Measurements from ENCODE around the gene FAM13C. TPM values are rescaled to one million over a fixed set of nuclear protein-coding genes. Genes with fewer than 3 reads are reported as not detected.

Gene FAM13C
- total RNA-seq, 1 donor from 2014 or later: 12.8 TPM

DNA sequence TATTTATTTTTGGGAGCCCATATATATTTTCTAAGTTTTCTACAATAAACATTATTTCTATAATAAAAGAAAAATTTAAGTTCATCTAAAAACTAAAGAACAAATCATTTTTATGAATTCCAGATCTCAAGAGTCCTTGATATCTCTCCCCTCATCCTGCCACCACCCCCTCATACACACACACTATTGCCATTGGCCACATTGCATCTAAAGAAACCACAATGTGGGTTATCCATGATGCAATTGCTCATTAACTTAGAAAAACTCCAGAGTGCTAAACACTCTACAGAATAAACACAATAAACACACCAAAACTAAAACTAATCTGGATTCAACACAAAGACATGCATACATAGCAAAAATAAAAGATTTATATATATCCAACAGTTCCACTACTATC is 37.8 kb downstream of the FAM13C start:
- Histone ChIP-seq H3K9me3 (no peaks in the 10 kb centered on the region), H3K4me1 (no peaks in the 10 kb centered on the region), H3K4me3 (no peak overlapping the region), H3K27me3 (no peaks in the 10 kb centered on the region), H3K36me3 (peaks cover 0 to 9% of the 10 kb centered on the region in 2 donors), H3K27ac (no peak overlapping the region)
- intact Hi-C loops (cut with DNase I): no loop called here
- DNase-seq (ENCODE audit: extremely low spot score in 2 of 2): no peak
- no peak for TF ChIP-seq POLR2A (IDR thresholded peaks at IDR 0.05)
- TF ChIP-seq, protein P1, sequence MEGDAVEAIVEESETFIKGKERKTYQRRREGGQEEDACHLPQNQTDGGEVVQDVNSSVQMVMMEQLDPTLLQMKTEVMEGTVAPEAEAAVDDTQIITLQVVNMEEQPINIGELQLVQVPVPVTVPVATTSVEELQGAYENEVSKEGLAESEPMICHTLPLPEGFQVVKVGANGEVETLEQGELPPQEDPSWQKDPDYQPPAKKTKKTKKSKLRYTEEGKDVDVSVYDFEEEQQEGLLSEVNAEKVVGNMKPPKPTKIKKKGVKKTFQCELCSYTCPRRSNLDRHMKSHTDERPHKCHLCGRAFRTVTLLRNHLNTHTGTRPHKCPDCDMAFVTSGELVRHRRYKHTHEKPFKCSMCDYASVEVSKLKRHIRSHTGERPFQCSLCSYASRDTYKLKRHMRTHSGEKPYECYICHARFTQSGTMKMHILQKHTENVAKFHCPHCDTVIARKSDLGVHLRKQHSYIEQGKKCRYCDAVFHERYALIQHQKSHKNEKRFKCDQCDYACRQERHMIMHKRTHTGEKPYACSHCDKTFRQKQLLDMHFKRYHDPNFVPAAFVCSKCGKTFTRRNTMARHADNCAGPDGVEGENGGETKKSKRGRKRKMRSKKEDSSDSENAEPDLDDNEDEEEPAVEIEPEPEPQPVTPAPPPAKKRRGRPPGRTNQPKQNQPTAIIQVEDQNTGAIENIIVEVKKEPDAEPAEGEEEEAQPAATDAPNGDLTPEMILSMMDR (IDR thresholded peaks at IDR 0.05): no peak
- no peak for TF ChIP-seq POLR2AphosphoS5 (IDR thresholded peaks at IDR 0.05; ENCODE audit: insufficient read depth in 1 of 2, low read depth in 1 of 2)

DNA sequence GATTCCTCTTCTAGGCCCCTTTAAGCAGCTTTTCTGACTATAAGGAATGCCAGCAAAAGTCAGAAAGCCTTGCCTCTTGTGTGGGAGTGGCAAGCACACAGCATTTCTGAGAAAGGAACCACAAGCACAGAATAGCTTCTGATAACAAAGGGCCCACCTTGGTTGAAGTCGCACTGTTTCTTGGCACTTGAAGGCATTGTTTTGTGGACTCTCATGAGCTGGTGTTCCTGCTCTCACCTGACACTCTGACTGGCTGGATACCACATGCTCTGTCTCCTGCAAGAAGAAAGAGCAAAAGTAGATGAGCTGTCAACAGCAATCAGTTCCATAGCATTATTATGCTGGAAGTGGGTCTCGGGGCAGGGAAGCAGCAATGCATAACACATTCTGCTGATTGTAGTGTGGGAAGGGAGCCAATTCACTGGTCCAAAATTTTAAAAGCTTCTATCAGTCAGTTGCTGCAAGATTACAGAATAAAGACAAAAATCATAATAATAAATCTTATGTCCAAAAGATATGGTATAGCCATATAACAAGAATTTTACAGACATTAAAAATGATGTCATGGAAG is 38.4 kb downstream of the FAM13C start:
- Histone ChIP-seq H3K36me3 (peaks cover 0 to 9% of the 10 kb centered on the region in 2 donors), H3K4me1 (no peaks in the 10 kb centered on the region), H3K4me3 (no peak overlapping the region), H3K9me3 (no peaks in the 10 kb centered on the region), H3K27me3 (no peaks in the 10 kb centered on the region), H3K27ac (no peak overlapping the region)
- intact Hi-C loops (cut with DNase I): no loop called here
- DNase-seq (ENCODE audit: extremely low spot score in 2 of 2): no peak
- TF ChIP-seq, protein P1 (IDR thresholded peaks at IDR 0.05): no peak
- TF ChIP-seq POLR2AphosphoS5 (IDR thresholded peaks at IDR 0.05; ENCODE audit: insufficient read depth in 1 of 2, low read depth in 1 of 2) (no peak), POLR2A (IDR thresholded peaks at IDR 0.05) (no peak)

DNA sequence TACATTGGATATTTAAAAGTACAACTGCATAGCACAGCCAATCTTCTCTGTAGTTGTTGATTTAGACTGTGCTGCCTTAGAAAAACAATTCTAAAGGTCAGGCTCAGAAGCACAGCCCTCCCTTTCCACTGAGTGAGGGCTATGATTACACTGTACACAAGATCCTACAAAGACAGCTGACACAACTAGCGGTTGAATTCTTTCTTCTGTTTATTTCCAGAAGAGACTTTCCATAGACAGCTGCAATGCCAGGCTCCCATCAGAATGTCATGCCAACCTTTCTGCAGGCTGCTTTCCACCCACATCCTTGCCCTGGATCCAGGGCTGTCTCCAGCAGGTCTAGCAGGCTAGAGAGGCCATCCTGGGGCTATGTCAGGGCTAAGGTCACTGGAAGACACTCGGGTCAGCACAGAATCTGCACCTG is 39.3 kb downstream of the FAM13C start:
- Histone ChIP-seq H3K36me3 (peaks cover 0 to 9% of the 10 kb centered on the region in 2 donors), H3K27me3 (no peaks in the 10 kb centered on the region), H3K4me1 (no peaks in the 10 kb centered on the region), H3K4me3 (no peak overlapping the region), H3K9me3 (no peaks in the 10 kb centered on the region), H3K27ac (peak overlapping the region; percentile 30)
- no peak for DNase-seq (ENCODE audit: extremely low spot score in 2 of 2)
- intact Hi-C loops (cut with DNase I): no loop called here
- TF ChIP-seq POLR2AphosphoS5 (IDR thresholded peaks at IDR 0.05; ENCODE audit: insufficient read depth in 1 of 2, low read depth in 1 of 2) (no peak), POLR2A (IDR thresholded peaks at IDR 0.05) (no peak)
- TF ChIP-seq, protein P1 (IDR thresholded peaks at IDR 0.05): no peak

DNA sequence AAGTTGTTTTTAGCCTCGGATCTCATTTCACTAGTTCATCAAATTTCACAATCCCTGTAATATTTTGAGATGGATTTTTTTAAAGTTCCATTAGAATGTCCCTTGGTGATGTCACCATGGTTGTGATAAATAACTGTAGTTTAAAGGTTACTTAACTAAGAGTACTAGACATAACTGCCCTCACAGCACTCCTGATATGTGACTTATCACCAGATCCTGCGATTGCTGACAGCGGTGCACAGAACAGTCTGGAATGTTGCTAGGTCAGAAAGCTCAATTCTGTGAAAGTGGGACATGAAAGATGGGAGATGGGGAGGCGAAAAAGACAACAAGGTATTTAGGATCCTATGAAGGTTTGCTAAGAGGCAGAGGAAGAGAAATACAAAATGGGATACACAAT is 40.2 kb downstream of the FAM13C start:
- H3K36me3 ChIP-seq: peaks cover 0 to 9% of the 10 kb centered on the region in 2 donors
- no peaks in the 10 kb centered on the region for H3K27me3 ChIP-seq
- DNase-seq (ENCODE audit: extremely low spot score in 2 of 2): no peak
- H3K9me3 ChIP-seq: no peaks in the 10 kb centered on the region
- H3K27ac ChIP-seq: no peak overlapping the region
- no peak overlapping the region for H3K4me3 ChIP-seq
- no peaks in the 10 kb centered on the region for H3K4me1 ChIP-seq
- TF ChIP-seq POLR2A (IDR thresholded peaks at IDR 0.05) (no peak), POLR2AphosphoS5 (IDR thresholded peaks at IDR 0.05; ENCODE audit: insufficient read depth in 1 of 2, low read depth in 1 of 2) (no peak)
- TF ChIP-seq, protein P1 (IDR thresholded peaks at IDR 0.05): no peak
- intact Hi-C loops (cut with DNase I): no loop called here

DNA sequence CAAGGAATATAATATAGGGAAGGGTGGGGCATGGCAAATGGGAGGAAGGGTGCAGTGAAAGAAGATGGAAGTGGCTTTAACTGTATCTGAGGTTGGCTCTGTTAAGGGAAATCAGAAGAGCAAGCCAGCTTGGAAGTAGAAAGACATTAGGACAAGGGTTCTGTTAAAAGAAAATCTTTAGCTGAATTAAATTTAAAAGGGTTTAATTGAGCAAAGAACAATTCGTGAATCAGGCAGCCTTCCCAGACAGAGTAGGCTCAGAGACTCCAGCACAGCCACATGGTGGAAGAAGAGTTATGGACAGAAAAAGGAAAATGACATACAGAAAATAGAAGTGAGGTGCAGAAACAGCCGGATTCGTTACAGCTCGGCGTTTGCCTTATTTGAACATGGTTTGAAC is 42.0 kb downstream of the FAM13C start:
- Histone ChIP-seq H3K27me3 (no peaks in the 10 kb centered on the region), H3K36me3 (peaks cover 0 to 9% of the 10 kb centered on the region in 2 donors), H3K4me3 (no peak overlapping the region), H3K27ac (no peak overlapping the region), H3K9me3 (no peaks in the 10 kb centered on the region), H3K4me1 (peaks cover 9% of the 10 kb centered on the region)
- no peak for TF ChIP-seq POLR2A (IDR thresholded peaks at IDR 0.05)
- no peak for TF ChIP-seq POLR2AphosphoS5 (IDR thresholded peaks at IDR 0.05; ENCODE audit: insufficient read depth in 1 of 2, low read depth in 1 of 2)
- TF ChIP-seq, protein P1 (IDR thresholded peaks at IDR 0.05): no peak
- intact Hi-C loops (cut with DNase I): no loop called here
- DNase-seq (ENCODE audit: extremely low spot score in 2 of 2): no peak

Data from vagina (tissue), 2 donors.